Type B pancreatic cell (in vitro differentiated cells): Measurements from ENCODE around the gene ISG20. TPM values are rescaled to one million over a fixed set of nuclear protein-coding genes. Genes with fewer than 3 reads are reported as not detected.

Source experiments
- DNase-seq: peaks from one replicate; pipeline ENCODE4 v3.0.0; 2021; ENCODE audit warnings: mixed read lengths; ENCODE audit not compliant: unreplicated experiment; ENCODE audit errors: extremely low spot score
- H3K27ac Mint-ChIP-seq: 2 replicates; pipeline ENCODE4 v1.8.0; 2021; ENCODE audit warnings: mild to moderate bottlenecking, mixed read lengths
- H3K27me3 Mint-ChIP-seq: 2 replicates; pipeline ENCODE4 v1.8.0; 2021; ENCODE audit warnings: mixed read lengths
- H3K36me3 Mint-ChIP-seq: 2 replicates; pipeline ENCODE4 v1.8.0; 2021; ENCODE audit warnings: mixed read lengths
- H3K4me1 Mint-ChIP-seq: one replicate; pipeline ENCODE4 v1.8.0; 2021; ENCODE audit warnings: mixed read lengths; ENCODE audit not compliant: unreplicated experiment
- H3K4me3 Mint-ChIP-seq: 2 replicates; pipeline ENCODE4 v1.8.0; 2021; ENCODE audit warnings: mild to moderate bottlenecking, mixed read lengths
- H3K9me3 Mint-ChIP-seq: 2 replicates; pipeline ENCODE4 v1.8.0; 2021; ENCODE audit warnings: mixed read lengths
- total RNA-seq: library from RNA; stranded (reverse); gene quantifications from 2 replicates; pipeline ENCODE4 v1.2.1, GENCODE V29; 2021; ENCODE audit warnings: low replicate concordance
- TF ChIP-seq, protein P1 (sequence below): fragments of 200-600 bp; sonication (generic); conservative IDR thresholded peaks from 2 replicates; pipeline ENCODE4 v1.5.0; 2021; ENCODE audit warnings: antibody characterized with exemption, mild to moderate bottlenecking

ISG20 gene
- total RNA-seq, 1 donor from 2014 or later, result 4.9 TPM

DNA sequence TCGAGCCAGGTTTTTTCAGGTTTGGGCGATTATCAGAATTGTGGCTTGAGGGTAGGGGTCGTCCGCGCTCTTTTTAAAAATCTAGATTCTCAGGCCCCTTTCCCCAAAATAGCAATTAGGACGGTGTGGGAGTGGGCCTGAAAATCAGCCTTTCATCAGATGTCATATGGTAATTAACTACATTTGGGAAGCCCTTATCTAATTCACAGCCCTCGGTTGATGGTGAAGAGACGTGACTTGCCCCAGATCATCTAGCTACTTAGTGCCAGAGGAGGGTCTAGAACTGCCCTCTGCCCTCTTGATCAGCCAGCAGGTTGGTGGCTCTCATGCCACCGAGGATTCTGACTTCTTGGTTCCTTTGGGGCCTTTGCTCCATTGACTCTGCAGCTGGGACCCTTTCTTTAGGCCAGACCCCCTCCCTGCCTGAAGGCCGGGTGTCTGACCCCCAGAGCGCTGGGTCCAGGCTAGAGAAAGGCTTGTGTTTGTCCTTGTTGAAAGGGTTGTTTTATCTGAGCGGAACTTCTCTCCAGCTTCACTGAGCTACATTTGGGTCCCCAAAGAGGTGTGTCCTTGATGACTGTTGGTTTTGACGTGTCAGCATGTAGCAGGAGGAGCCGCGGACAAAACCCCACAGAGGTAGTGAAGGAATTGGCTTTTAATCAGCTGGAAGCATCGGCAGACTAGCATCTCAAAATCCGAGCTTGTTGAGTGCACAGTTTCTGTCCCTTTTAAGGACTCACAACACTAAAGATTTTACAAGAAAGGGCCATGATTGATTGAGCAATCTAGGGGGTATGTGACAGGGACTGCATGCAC lies 16.8 kb upstream of the ISG20 start:
- H3K4me3 Mint-ChIP-seq, result peak overlapping the region; percentile 93
- TF ChIP-seq, protein P1, sequence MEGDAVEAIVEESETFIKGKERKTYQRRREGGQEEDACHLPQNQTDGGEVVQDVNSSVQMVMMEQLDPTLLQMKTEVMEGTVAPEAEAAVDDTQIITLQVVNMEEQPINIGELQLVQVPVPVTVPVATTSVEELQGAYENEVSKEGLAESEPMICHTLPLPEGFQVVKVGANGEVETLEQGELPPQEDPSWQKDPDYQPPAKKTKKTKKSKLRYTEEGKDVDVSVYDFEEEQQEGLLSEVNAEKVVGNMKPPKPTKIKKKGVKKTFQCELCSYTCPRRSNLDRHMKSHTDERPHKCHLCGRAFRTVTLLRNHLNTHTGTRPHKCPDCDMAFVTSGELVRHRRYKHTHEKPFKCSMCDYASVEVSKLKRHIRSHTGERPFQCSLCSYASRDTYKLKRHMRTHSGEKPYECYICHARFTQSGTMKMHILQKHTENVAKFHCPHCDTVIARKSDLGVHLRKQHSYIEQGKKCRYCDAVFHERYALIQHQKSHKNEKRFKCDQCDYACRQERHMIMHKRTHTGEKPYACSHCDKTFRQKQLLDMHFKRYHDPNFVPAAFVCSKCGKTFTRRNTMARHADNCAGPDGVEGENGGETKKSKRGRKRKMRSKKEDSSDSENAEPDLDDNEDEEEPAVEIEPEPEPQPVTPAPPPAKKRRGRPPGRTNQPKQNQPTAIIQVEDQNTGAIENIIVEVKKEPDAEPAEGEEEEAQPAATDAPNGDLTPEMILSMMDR, result no peak

DNA sequence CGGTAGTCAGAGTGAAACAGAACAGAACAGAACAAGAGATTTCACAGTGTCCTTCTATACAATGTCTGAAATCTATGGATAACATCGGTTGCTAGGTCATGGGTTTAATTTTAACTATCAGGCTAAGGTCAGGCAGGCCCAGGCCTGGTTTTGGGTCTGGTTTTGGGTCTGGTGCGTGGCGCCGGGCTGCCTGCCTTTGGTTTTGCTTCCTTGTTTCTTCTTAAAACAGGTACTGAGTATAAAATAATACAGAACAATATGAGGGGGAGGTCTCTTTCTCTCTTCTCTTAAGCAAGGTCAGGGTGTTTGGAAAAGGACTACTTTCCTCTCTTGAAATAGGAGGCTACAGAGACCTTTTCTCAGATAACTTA lies 16.2 kb upstream of the ISG20 start:
- TF ChIP-seq, protein P1, result no peak
- no peak for DNase-seq
- H3K9me3 Mint-ChIP-seq, result no peaks in the 10 kb centered on the region
- peaks cover 36% of the 10 kb centered on the region for H3K4me1 Mint-ChIP-seq
- H3K36me3 Mint-ChIP-seq, result peaks cover 11% of the 10 kb centered on the region
- H3K4me3 Mint-ChIP-seq, result peak overlapping the region; percentile 93
- no peaks in the 10 kb centered on the region for H3K27me3 Mint-ChIP-seq
- peak overlapping the region; percentile 92 for H3K27ac Mint-ChIP-seq

More for the DNA sequence above, 16.8 kb upstream of the ISG20 start:
- no peaks in the 10 kb centered on the region for H3K27me3 Mint-ChIP-seq
- H3K9me3 Mint-ChIP-seq, result no peaks in the 10 kb centered on the region
- H3K4me1 Mint-ChIP-seq, result peaks cover 31% of the 10 kb centered on the region
- peak overlapping the region; percentile 92 for H3K27ac Mint-ChIP-seq
- no peak for DNase-seq
- peaks cover 6% of the 10 kb centered on the region for H3K36me3 Mint-ChIP-seq

DNA sequence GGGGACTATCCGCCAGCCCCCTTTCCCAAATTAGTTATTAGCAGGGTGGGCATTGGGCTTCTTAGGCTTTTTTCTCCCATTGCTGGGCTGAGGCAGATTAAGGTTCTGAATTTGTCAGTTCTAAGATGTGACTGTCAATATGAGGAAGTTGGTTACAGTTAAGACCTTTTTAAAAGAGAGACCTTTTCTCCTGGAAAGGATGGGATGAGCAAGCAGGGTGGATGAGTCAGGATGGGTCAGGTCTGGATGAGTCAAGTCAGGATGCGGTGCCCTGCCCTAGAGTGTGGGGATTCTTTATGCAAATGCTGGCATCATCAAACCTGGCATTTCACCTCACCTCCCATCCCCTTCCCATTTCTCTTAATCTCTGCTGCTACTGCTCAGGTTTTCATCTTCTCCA lies 15.8 kb upstream of the ISG20 start:
- Mint-ChIP-seq H3K27ac (peak overlapping the region; percentile 92), H3K36me3 (peaks cover 14% of the 10 kb centered on the region), H3K4me3 (peak overlapping the region; percentile 93), H3K9me3 (no peaks in the 10 kb centered on the region), H3K4me1 (peaks cover 38% of the 10 kb centered on the region), H3K27me3 (no peaks in the 10 kb centered on the region)
- TF ChIP-seq, protein P1, result no peak
- DNase-seq, result no peak

DNA sequence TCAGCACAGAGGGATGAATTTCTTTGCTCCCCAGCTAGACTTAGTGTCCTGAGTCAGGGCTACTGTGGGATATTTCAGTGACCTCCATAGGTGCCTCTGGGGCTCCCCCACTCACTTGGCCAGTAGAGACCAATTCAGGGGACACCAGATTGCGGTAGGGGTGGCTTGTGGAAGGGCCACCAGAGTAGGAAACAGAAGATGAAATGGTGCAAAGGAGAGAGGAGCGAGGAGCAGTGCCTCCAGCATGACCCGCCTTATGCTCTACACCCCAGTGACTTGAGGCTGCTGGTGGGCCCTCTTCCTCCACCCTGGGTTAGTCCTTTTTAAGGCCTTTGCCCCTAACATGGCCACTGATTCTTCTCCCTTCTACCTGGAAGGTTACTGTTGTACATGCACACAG lies 15.2 kb upstream of the ISG20 start:
- Mint-ChIP-seq H3K4me1 (peaks cover 38% of the 10 kb centered on the region), H3K9me3 (no peaks in the 10 kb centered on the region), H3K4me3 (peak overlapping the region; percentile 93), H3K27me3 (no peaks in the 10 kb centered on the region), H3K36me3 (peaks cover 14% of the 10 kb centered on the region), H3K27ac (peak overlapping the region; percentile 92)
- TF ChIP-seq, protein P1, result no peak
- no peak for DNase-seq

DNA sequence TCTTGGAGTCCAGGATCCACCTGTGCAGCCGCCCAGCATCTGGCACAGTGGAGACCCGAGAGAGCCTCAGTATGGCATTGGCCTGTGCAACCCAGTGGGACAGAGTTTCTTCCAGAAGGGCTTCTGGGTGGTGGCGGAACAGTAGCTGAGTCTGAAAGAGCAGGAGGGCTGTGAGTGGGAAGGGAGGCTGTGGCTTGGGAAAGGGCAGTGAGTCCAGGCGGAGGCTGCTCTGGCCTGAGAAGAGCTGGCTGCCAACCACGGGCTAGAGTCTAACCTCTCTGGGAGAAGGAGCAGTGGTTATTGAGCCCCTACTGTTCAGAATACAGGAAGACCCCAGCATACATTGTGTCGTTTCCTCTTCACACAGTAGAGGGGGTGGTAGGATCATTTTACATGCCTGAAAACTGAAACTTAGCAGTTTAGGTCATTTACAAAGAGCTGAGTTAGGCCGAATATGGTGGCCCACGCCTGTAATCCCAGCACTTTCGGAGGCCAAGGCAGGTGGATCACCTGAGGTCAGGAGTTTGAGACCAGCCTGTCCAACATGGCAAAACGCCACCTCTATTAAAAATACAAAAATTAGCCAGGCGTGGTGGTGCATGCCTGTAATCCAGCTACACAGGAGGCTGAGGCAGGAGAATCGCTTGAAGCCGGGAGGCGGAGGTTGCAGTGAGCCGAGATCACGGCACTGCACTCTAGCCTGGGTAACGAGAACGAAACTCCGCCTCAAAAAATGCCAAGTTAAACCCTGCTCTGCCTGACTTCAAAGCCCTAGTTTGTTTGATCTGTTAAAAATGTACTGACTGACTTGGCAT lies 14.5 kb upstream of the ISG20 start:
- no peak for DNase-seq
- Mint-ChIP-seq H3K27ac (peak overlapping the region; percentile 92), H3K9me3 (no peaks in the 10 kb centered on the region), H3K4me1 (peaks cover 38% of the 10 kb centered on the region), H3K36me3 (peaks cover 14% of the 10 kb centered on the region), H3K4me3 (peak overlapping the region; percentile 93), H3K27me3 (no peaks in the 10 kb centered on the region)
- TF ChIP-seq, protein P1, result peak; percentile 70
